ENCODE measurements around the gene LZTS2.

LZTS2 gene

DNA sequence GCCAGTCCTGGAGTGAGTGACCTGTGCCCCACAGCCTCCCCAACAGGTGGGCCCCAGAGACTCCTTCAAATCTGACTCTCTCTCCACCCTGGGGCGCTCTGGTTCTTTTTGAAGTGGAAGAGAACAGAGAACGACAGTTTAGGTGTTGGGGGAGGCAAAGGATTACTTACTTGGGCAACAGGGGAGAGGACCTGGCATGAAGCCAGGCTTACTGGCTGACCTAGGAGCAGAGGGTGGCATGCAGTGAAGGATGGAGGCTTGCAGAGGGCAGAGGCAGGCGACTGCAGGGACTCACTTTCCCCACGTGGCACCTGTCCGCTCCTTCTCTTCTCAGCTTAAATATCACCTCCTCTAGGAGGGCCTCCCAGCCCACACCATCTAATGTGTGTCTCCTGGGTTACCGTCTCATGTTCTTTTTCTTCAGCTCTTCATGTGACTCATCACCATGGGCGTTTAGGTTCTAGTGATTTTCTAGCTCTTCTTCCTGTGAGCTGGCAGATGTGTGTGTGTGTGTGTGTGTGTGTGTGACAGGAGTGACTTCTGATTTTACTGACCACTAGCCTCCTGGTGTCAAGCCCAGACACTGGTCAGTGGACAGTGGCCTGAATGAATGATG is 15.5 kb downstream of the LZTS2 start:
- DNase-seq (ENCODE audit: low spot score), result peak; percentile 37

GRCh38 chr10:101015582-101015973 is 16.0 kb downstream of the LZTS2 start:
- DNase-seq (ENCODE audit: low spot score), result no peak

DNA sequence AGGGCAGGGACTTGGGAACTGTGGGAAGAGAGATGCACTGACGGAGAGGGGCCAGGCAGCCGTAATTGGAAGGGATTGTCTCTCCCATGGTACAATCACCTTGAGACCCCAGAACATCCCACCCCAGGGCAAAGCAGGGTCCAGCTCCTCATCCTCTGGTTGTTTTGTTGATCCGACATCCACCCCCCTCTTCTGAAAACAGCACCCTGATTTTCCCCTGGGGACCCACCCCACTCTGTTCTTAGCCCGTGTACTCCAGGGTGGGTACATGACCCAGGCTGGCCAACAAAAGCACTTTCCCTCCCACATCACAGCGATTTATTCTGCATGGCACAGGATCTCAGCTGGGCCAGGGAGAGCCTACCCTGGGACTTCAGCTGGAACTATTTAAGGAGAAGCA is 17.2 kb downstream of the LZTS2 start:
- no peak for DNase-seq (ENCODE audit: low spot score)

DNA sequence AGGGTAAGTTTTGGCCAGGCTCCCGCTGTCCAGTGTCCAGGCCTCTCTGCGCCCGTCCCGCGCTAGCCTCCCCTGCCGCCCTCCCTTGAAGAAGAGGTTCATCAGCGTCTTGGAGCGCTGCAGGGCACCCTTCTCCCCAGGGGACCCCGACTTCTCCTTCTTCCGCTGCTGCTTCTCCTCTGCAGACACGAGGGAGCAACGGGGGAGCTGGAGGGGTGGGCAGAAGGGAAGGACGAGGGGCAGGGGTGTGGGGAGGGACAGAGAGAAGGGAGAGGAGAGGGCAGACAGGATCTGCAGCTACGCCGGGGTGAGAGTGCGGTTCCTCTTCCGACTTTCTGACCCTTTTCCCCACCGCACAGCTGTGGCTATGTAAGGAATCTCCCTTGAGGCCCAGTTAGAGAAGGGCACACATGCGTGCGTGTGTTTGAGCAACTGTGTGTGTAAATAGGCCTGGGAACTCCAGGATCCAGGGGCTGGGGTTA is 18.6 kb downstream of the LZTS2 start:
- no peak for DNase-seq (ENCODE audit: low spot score)

DNA sequence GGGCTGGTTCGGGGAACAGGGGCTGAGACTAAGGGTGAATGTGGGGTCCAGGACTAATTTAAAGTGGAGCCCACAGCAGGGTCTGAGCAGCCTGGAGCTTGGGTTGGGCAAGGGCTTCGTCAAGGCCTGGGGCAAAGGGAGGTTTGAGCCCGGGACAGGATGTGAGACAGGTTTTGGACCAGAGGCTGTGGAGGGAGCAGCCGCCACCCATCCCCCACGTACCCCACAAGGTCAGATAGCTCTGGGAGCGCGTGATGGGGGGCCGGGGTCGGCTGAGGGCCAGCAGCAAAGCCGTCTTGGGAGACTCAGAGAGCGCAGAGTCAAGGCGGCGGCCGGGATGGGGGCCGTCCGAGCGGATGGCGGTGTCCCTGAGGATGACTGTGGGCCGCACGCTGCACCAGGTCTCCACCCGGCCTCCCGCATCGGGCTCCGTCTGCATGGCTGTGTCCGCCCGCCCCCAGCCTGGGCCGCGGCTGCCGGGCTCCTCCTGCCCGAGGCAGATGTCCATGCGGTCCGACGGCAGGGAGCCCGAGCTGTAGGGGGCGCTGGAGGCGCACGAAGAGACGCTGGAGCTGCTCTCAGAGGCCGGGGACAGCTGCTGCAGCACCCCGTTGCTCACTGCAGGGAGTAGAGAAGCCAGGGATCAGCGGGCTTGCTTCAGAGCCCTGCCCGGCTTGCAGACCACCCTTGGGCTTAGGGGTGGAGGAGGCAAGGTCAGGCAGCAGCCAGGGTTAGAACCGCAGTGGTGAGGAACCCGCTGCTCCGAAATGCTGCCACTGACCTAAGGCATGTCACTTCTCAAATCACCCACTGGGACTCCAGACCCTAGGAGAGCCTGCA is 19.2 kb downstream of the LZTS2 start:
- peak; percentile 82 for DNase-seq (ENCODE audit: low spot score)

DNA sequence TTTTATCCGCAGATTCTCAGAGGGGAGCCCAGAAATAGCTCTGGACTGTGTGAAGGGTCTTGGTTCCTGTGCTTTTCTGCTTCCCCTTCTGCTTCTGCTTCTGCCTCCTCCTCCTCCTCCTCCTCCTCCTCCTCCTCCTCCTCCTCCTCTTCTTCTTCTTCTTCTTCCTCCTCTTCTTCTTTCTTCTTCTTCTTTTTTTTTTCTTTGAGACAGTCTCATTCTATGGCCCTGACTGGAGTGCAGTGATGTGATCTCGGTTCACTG is 19.8 kb downstream of the LZTS2 start:
- DNase-seq (ENCODE audit: low spot score), result no peak

DNA sequence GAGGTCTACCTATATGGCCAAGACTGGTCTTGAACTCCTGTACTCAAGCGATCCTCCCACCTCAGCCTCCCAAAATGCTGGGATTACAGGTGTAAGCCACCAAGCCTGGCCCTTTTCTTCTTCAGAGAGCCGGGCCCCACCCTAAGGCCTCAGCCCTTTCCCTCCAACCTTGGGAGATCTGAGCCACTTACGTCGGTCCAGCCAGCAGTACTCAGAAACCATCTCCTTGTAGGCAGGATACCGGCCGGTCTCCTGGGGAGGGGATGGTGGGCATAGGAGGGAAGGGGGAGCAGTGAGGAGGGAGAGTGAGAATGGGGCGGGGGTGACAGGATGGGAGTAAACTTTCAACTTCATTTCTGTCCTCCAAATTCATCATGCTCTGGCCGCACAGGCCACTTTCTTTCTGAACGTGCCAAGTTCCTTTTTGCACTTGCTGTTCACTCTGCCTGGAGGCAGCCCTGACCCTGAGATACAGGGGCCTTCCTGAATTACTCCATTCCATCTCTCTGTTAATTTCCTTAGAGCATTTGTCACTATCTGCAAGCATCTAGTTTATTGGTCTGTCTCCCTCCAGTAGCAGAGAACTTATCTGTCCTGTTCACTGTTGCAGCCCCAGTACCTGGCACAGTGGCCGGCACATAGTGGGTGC is 20.9 kb downstream of the LZTS2 start:
- no peak for DNase-seq (ENCODE audit: low spot score)

DNA sequence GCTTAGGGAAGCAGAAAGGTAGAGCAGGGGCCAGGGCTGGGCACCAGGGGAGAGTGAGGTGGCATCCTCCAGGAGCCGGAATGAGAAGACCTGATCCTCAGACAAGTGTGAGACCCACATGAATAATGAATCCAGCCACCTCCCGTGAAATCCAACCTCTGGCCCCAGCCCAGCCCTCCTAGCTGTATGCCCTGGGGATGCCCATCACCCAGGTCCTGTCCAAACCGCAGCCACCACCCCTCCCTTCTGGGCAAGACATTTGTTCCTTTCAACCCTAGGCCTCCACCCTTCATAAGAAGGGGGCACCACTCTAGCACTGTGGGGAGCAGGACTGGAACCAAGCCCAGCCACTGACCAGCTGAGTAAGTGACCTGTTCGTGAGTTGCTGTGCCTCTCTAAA is 21.6 kb downstream of the LZTS2 start:
- no peak for DNase-seq (ENCODE audit: low spot score)

GRCh38 chr10:101021692-101022251 is 22.2 kb downstream of the LZTS2 start:
- DNase-seq (ENCODE audit: low spot score), result no peak

- no peak for DNase-seq (ENCODE audit: low spot score)
Observed at GRCh38 chr10:101022967-101023705, 23.5 kb downstream of the LZTS2 start.

DNA sequence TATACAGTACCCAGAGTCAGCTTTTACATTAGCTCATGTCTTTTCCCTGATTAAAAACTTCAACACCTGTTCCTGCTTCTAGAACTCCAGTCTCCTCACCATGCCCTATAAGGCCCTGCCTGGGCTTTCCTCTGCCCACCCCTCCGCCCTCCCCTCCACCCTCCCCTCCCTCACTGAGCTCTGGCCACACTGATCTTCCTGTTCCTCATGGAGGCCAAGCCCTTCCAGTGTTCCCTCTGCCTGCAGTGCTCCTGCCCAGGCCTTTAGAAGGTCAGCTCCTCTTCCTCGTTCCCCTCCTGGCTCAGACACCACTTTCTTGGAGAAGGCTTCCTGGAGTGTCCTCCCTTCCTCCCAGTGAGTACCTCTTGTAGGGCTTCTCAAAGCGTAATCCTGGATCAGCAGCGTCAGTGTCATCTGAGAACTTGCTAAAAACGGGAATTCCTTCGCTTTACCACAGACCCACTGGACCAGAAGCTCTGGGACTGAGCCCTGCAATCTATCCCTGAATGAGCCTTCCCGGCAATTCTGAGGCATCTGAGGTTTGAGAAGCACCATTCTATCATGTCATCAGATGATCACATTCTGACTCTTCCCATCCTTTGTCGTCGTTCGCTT is 27.6 kb downstream of the LZTS2 start:
- no peak for DNase-seq (ENCODE audit: low spot score)

DNA sequence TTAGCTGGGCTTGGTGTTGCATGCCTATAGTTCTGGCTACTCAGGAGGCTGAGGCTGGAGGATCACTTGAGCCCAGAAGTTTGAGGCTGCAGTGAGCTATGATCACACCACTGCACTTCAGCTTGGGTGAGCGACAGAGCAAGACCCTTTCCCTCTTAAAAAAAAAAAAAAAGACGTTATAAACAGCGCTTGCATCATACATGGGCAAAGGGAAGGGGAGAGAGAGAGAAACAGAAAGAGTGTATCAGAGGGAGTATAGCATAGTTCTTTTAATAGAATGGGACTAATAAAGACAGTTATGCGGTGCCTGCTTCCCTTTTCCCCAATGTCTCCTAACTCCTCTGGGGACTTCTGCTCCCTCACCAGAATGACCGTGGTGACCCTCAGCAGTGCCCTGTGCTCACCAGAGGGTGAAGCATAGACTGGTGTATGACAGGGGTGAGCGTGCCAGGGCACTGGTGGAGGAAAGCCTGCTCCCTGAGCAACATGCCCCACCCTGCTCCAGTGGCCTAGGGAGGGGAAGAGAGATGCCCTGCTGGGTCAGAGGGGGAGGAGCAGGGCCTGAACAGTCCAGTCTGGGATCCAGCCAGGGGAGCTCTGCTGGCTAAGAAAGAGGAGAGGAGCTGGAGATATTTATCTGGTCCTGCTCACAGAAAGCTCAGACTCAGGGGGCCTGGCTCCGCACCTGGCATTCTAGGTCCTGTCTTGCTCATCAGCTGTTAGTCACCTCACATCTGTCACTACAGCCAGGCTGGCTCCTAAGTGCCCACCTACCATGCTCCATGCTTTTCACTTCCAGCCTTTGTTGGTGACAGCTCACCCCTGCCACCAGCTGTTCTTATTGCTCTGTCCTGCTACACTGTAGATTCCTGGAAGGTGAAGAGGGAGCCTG is 29.1 kb downstream of the LZTS2 start:
- DNase-seq (ENCODE audit: low spot score), result no peak

GRCh38 chr10:101029520-101030295 is 30.1 kb downstream of the LZTS2 start:
- no peak for DNase-seq (ENCODE audit: low spot score)

- DNase-seq (ENCODE audit: low spot score), result no peak
Observed at GRCh38 chr10:101030496-101031127, 31.0 kb downstream of the LZTS2 start.

GRCh38 chr10:101031128-101031795 is 31.7 kb downstream of the LZTS2 start, which contains the start of the genes PDZD7 and SFXN3:
TSS of gene PDZD7 (minus strand) at chr10:101031129. CDS start at chr10:101030219, 910 bp downstream.
TSS of gene SFXN3 (plus strand) at chr10:101031234. CDS start at chr10:101034695, 3,461 bp downstream.
- DNase-seq (ENCODE audit: low spot score), result peak; percentile 97

GRCh38 chr10:101031796-101032636 is 32.4 kb downstream of the LZTS2 start:
- peak; percentile 67 for DNase-seq (ENCODE audit: low spot score)

DNA sequence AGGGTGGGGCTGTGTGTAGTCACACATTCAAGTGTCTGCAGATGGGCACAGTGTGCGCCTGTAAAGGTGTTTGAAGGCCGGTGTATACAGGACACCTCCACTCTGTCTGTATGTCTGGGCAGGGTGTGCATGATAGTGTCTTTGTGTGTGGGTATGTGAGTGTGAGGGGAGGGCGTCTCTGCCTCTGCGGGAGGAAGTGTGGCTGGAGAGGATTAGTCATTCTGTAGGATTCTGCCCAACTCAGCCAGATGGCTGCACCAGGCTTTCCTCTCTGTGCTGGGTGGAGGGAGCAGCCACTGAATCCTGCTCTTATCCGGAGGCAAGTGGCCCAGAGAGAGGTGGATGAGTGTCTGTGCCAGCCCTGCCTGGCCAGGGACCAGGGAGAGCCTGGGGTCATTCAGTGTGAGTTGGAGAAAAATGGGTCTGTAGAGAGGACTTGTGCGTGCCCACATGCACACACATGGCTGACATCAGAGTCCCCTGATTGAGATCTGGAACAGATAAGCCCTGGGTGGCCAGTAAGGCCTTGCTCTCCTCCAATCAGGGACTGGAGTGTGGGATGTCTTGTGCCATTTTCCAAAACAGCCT is 33.1 kb downstream of the LZTS2 start:
- peak; percentile 73 for DNase-seq (ENCODE audit: low spot score)

Data from activated CD4-positive, alpha-beta T cell treated with anti-CD3 and anti-CD28 coated beads, Interleukin-2, Interleukin-4, amounts not matched to agents 100 ng/mL and 50 ng/mL, durations not matched to agents 16 hours and 8 hours (primary cell).